HG03460 (cell line): ENCODE measurements around the gene LRP5.
"Not testable (repeated sequence)": the region's sequence is repeated elsewhere in the genome, so short reads cannot be mapped to it uniquely, and the experiment has no call there.

ENCODE experiments used
- ATAC-seq: cut with Tn5 transposase; IDR thresholded peaks from one replicate; pipeline ENCODE4 v1.9.1; 2021; ENCODE audit not compliant: unreplicated experiment

The LRP5 gene

GRCh38 chr11:68387840-68388239 is 75.4 kb downstream of the LRP5 start:
- no peak for ATAC-seq

- ATAC-seq: no peak
These were observed 76.3 kb downstream of the LRP5 start for GRCh38 chr11:68388595-68389198.

- no peak for ATAC-seq
These were observed 77.9 kb downstream of the LRP5 start for GRCh38 chr11:68390315-68390714.

- no peak for ATAC-seq
These were observed 80.4 kb downstream of the LRP5 start for GRCh38 chr11:68392822-68393221.

GRCh38 chr11:68396516-68396915 is 84.1 kb downstream of the LRP5 start:
- ATAC-seq: no peak

- ATAC-seq: no peak
These were observed 84.9 kb downstream of the LRP5 start for GRCh38 chr11:68397256-68397655.

GRCh38 chr11:68398995-68399851 is 86.8 kb downstream of the LRP5 start:
- no peak for ATAC-seq

- ATAC-seq: no peak
These were observed 87.5 kb downstream of the LRP5 start for GRCh38 chr11:68399916-68400315.

GRCh38 chr11:68400584-68400983 is 88.2 kb downstream of the LRP5 start:
- ATAC-seq: not testable (repeated sequence)

- ATAC-seq: no peak
These were observed 89.5 kb downstream of the LRP5 start for GRCh38 chr11:68401856-68402255.

GRCh38 chr11:68402355-68403031 is 90.1 kb downstream of the LRP5 start:
- ATAC-seq: no peak

GRCh38 chr11:68403424-68403823 is 91.0 kb downstream of the LRP5 start:
- no peak for ATAC-seq

GRCh38 chr11:68403831-68404230 is 91.4 kb downstream of the LRP5 start:
- no peak for ATAC-seq

- ATAC-seq: no peak
These were observed 94.2 kb downstream of the LRP5 start for GRCh38 chr11:68406324-68407313.

GRCh38 chr11:68408512-68408911 is 96.1 kb downstream of the LRP5 start:
- no peak for ATAC-seq

GRCh38 chr11:68409748-68410344 is 97.5 kb downstream of the LRP5 start:
- no peak for ATAC-seq

GRCh38 chr11:68411501-68411991 is 99.2 kb downstream of the LRP5 start:
- ATAC-seq: no peak

GRCh38 chr11:68412593-68413475 is 100.4 kb downstream of the LRP5 start:
- no peak for ATAC-seq

GRCh38 chr11:68413591-68413999 is 101.2 kb downstream of the LRP5 start:
- ATAC-seq: no peak
